Adrenal gland (tissue), 5 donors: Measurements from ENCODE around the gene SCUBE1.

Experiments
- CTCF ChIP-seq, 6 experiments: fragments of 450-650 bp in 4 of 6; fragments of 200-600 bp in 2 of 6; sonication (generic) in 1 of 6; IDR thresholded peaks; 1 replicate in 5 of 6; 2 replicates in 1 of 6; pipeline versions ENCODE4 v1.5.1 to v1.8.0; 2016 to 2021; ENCODE audit warnings: antibody characterized with exemption in 6 of 6, mild to moderate bottlenecking in 2 of 6, moderate library complexity in 1 of 6
- POLR2A ChIP-seq, 2 donors: fragments of 450-650 bp; IDR thresholded peaks; one replicate each; pipeline ENCODE4 v1.6.1; 2017; ENCODE audit warnings: antibody characterized with exemption in 2 of 2, mild to moderate bottlenecking in 2 of 2, moderate library complexity in 1 of 2
- donor health status: DM: no; HTN: no; CAD: no.

DNA sequence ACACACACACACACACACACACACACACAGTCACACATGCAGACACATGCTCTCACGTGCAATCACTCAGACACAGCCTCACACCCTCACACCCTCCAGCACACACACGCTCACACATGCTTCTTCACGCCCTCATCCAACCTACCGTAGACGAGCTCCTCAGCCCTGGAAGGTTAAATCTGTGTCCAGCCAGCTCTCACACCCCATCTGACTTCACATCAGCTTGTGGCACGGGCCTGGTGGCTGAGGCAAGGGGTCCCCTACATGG, 1.3 kb upstream of the SCUBE1 start:
- TF ChIP-seq CTCF (IDR thresholded peaks at IDR 0.05) = no peak
- no peak for TF ChIP-seq POLR2A (IDR thresholded peaks at IDR 0.05)
